ENCODE measurements around the gene SETD7.
"Not testable (repeated sequence)": the region's sequence is repeated elsewhere in the genome, so short reads cannot be mapped to it uniquely, and the experiment has no call there.

DNA sequence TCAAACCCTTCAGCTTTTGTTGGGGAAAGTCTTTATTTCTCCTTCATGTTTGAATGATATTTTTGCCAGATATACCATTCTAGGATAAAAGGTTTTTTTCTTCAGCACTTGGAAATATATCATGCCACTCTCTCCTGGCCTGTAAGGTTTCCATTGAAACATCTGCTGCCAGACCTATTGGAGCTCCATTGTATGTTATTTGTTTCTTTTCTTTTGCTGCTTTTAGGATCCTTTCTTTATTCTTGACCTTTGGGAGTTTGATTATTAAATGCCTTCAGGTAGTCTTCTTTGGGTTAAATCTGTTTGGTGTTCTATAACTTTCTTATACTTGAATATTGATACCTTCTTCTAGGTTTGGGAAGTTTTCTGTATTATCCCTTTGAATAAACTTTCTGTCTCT lies 87.3 kb downstream of the SETD7 start:
- TF ChIP-seq, protein P1, sequence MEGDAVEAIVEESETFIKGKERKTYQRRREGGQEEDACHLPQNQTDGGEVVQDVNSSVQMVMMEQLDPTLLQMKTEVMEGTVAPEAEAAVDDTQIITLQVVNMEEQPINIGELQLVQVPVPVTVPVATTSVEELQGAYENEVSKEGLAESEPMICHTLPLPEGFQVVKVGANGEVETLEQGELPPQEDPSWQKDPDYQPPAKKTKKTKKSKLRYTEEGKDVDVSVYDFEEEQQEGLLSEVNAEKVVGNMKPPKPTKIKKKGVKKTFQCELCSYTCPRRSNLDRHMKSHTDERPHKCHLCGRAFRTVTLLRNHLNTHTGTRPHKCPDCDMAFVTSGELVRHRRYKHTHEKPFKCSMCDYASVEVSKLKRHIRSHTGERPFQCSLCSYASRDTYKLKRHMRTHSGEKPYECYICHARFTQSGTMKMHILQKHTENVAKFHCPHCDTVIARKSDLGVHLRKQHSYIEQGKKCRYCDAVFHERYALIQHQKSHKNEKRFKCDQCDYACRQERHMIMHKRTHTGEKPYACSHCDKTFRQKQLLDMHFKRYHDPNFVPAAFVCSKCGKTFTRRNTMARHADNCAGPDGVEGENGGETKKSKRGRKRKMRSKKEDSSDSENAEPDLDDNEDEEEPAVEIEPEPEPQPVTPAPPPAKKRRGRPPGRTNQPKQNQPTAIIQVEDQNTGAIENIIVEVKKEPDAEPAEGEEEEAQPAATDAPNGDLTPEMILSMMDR (IDR thresholded peaks at IDR 0.05; ENCODE audit: low read depth, low read length, poor library complexity, severe bottlenecking) = not testable (repeated sequence)
- TF ChIP-seq EZH2phosphoT487 (IDR thresholded peaks at IDR 0.05; ENCODE audit: borderline replicate concordance, low read length) = not testable (repeated sequence)
